HG02623 (cell line): Measurements from ENCODE around the gene PDGFD.

ENCODE experiments used
- ATAC-seq: cut with Tn5 transposase; IDR thresholded peaks from one replicate; pipeline ENCODE4 v1.9.1; 2021; ENCODE audit warnings: moderate library complexity; ENCODE audit not compliant: unreplicated experiment

Gene PDGFD

DNA sequence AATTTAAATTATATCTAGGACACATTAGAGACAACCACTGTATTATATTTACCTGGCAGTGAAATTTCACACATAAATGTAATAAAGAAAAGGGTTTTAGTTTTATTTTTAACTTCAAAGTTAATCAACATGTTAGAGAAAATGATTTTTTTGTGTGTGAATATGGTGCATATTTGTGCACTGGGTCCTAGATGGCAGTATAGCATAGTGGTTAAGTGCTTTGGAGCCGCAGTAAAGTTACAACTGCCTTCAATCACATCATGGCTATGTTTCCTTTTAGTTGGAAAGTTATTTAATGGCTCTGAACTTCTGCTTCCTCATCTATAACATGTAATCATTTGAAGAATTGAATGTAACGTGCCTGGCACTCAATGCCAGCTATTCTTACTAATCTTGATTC, 236.4 kb downstream of the PDGFD start:
- no peak for ATAC-seq

DNA sequence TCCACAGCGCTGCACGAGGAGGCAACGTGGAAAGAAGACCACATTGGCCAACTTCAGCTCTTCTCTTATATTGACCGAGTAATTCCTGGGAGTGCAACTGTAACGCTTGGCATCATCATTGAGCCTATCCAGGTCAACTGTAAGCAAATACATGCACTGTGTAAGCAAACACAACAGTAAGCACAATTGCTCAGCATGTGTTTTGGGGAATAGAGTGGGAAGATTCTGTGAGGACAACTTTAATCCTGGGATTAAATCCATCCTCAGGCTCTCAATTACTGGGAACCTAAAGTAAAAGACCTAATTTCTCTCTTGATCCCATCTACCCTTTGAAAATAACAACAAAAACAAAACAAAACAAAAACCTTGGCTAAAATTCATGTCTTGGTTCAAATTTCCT, 237.0 kb downstream of the PDGFD start:
- ATAC-seq: no peak

DNA sequence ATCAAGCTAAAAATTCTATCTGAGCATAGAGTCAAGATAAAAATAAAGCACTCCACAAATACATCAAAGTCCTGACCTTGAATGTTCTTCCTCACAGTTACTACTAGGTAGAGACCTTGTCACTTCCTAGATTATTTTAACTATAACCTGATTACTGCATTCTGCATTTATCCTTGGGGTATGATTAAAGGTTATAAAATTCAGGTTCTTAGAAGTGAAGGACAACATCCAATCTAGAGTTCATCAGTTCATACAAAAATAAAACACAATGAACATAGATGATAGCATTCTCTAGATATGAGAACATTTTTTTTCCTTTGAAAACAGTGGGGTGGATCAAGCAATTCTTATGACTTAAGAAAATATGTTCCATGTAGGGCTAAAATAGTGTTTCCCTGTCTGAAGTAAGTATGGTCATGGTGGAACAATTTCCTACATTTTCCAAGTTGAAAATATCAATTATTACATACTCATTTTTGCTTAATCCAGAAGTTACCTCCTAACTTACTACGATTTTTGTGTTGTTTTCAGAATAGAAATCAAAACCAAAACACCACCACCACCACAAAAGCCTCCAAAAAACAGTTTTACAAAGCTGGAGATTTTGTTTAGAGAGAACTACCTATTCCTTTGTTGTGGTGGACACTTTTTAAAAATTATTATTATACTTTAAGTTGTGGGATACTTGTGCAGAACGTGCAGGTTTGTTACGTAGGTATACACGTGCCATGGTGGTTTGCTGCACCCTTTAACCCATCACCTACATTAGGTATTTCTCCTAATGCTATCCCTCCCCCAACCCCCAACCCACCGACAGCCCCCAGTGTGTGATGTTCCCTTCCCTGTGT, 239.6 kb downstream of the PDGFD start:
- no peak for ATAC-seq

DNA sequence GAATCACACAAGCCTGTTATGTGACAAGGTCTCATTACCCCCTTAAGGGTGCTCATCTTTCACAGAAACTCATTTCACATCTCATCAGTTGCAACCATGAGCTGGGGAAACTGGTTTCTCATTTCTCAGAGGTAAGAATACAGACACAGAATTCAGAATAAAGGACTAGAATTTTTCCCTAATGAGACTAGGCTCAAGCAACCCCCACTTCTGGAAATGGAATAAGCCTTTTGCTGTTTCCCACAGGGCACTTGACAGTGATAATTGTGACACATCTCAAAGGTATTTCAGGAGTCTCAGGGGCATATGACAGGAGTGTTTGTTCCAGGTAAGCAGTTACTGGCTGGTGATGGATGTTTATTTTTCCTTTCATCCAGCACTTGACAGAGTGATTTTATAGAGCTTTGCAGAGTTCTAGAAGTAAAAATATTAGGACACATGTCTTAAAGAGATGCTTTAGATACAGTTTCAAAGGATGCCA, 240.5 kb downstream of the PDGFD start:
- no peak for ATAC-seq

- no peak for ATAC-seq
Measured at GRCh38 chr11:103920933-103921332, 243.0 kb downstream of the PDGFD start.

GRCh38 chr11:103920449-103920848, 243.5 kb downstream of the PDGFD start:
- ATAC-seq: peak; percentile 62

GRCh38 chr11:103910721-103911120, 253.2 kb downstream of the PDGFD start:
- ATAC-seq: no peak

- no peak for ATAC-seq
Measured at GRCh38 chr11:103907548-103908455, 256.1 kb downstream of the PDGFD start.

- no peak for ATAC-seq
Measured at GRCh38 chr11:103907136-103907535, 256.8 kb downstream of the PDGFD start.

GRCh38 chr11:103906291-103906867, 257.6 kb downstream of the PDGFD start:
- ATAC-seq: no peak

- peak; percentile 73 for ATAC-seq
Measured at GRCh38 chr11:103904324-103904667, 259.7 kb downstream of the PDGFD start.

- peak; percentile 83 for ATAC-seq
Measured at GRCh38 chr11:103903621-103904323, 260.2 kb downstream of the PDGFD start.

- ATAC-seq: no peak
Measured at GRCh38 chr11:103902994-103903393, 261.0 kb downstream of the PDGFD start.

GRCh38 chr11:103901656-103902055, 262.3 kb downstream of the PDGFD start:
- ATAC-seq: no peak

- ATAC-seq: peak; percentile 55
Measured at GRCh38 chr11:103898577-103899336, 265.2 kb downstream of the PDGFD start.

DNA sequence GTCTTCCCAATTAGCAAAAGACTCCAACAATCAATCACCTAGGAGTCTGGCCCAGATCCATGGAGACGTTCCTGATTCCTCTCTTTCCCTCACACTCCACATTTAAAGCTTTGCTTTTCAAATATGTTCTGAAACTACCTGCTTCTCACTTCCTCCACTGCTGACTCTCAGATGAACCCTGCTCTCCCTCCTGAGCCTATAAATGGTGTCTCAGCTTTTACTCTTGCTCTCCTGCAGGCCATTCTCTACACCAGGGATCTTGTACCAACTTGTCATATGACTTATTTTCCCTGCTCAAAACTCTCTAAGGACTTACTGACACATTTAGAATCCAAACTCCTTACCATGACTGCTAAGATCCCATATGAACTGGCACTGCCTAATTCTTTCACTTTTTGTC, 265.9 kb downstream of the PDGFD start:
- ATAC-seq: peak; percentile 58

- ATAC-seq: peak; percentile 13
Measured at GRCh38 chr11:103897160-103897936, 266.6 kb downstream of the PDGFD start.

DNA sequence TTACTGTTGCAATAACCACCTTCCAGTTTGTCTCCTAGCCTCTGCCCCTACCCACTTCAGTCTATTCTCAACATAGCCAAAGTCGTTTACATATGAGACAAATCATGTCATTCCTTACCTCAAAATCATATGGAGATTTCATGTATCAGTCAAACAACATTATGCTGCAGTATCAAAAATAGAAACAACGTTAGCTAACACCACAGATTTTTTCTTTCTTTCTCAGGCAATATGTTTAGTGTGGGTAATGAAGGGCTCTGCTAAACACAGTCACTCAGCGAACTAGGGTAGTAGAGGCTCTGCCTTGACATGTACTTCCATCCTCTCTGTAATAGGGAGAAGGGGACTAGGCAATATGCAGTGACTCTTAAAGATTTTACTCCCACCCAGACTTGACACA, 268.8 kb downstream of the PDGFD start:
- no peak for ATAC-seq

DNA sequence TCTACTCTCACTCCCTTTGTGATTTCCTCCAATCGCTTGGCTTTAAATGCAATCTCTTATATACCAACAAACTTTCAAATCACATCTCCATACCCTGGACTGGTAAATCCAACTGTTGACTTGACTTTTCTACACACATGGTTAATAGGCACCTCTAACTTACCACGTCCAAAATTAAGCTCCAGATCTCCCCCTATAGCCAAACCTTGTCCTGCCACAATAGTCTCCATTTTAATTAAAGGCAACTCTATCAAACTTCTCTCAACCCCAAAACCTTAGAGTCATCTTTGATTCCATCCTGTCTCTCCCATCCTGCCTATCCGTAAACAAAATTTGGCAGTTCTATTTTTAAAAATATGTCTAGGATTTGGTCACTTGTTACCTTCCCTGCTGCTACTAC, 269.3 kb downstream of the PDGFD start:
- no peak for ATAC-seq
